Endothelial cell of umbilical vein (primary cell): ENCODE results near the gene PHKG2. TPM values are rescaled to one million over a fixed set of nuclear protein-coding genes. Genes with fewer than 3 reads are reported as not detected.

Source experiments
- BruUV-seq: library from RNA; stranded (reverse); fragments of 400-500 nt; replicated peaks from 2 replicates; lab custom pipeline; 2021; lab: Mats Ljungman, UMichigan
- CTCF ChIA-PET: fragments of 300-600, 350-600 bp; sonication (Branson Sonifier 250); formaldehyde crosslinking; loops from one replicate; lab custom pipeline; 2021; ENCODE audit warnings: antibody characterized with exemption, inconsistent platforms; lab: Charles Lee
- POLR2A ChIA-PET: fragments of 300-600, 350-600 bp; sonication (Branson Sonifier 250); formaldehyde crosslinking; loops from one replicate; lab custom pipeline; 2021; ENCODE audit warnings: antibody characterized with exemption, inconsistent platforms; lab: Charles Lee
- DNase-seq: peaks from one replicate; pipeline ENCODE4 v3.0.0-alpha.2; 2011; ENCODE audit warnings: low read depth, low spot score
- FAIRE-seq: peaks from 2 replicates; lab custom pipeline; 2011; peaks lifted over from hg19 to GRCh38; lab: Jason Lieb, UNC
- H2AFZ ChIP-seq: 2 replicates; pipeline ENCODE4 v1.6.0; 2012; ENCODE audit warnings: low read depth, low read length, control low read depth, inconsistent platforms
- H3K27ac ChIP-seq: 2 replicates; pipeline ENCODE4 v1.5.1; 2011; ENCODE audit warnings: low read depth, mild to moderate bottlenecking, control low read depth, low read length, moderate library complexity; ENCODE audit not compliant: insufficient read depth
- H3K27me3 ChIP-seq, 2 experiments: 2 replicates each; pipeline versions ENCODE4 v1.6.0 to v1.6.1; 2011; ENCODE audit warnings: low read length in 2 of 2, mixed read lengths in 1 of 2; ENCODE audit not compliant: control insufficient read depth in 2 of 2, insufficient read depth in 2 of 2
- H3K36me3 ChIP-seq, 2 experiments: 2 replicates in 1 of 2; 3 replicates in 1 of 2; pipeline ENCODE4 v1.5.1; 2011; ENCODE audit warnings: low read length in 2 of 2, mild to moderate bottlenecking in 1 of 2, moderate library complexity in 1 of 2; ENCODE audit not compliant: control insufficient read depth in 2 of 2, insufficient read depth in 2 of 2; ENCODE audit errors: extremely low read depth in 1 of 2
- H3K4me1 ChIP-seq: 3 replicates; pipeline ENCODE4 v1.5.1; 2011; ENCODE audit warnings: mild to moderate bottlenecking, low read length; ENCODE audit not compliant: control insufficient read depth, insufficient read depth; ENCODE audit errors: extremely low read depth
- H3K4me2 ChIP-seq: 2 replicates; pipeline ENCODE4 v1.6.1; 2011; ENCODE audit warnings: low read length, control low read depth, mixed read lengths; ENCODE audit not compliant: insufficient read depth
- H3K4me3 ChIP-seq, 3 experiments: fragments of 200-600 bp in 1 of 3; sonication (generic), shearing (Covaris generic) in 1 of 3; replicated peaks in 1 of 3; 2 replicates each; pipeline ENCODE4 v1.5.1; 2011 to 2016; ENCODE audit warnings: control low read depth in 3 of 3, low read length in 3 of 3, mild to moderate bottlenecking in 2 of 3, inconsistent platforms in 1 of 3, low read depth in 1 of 3, moderate library complexity in 1 of 3; ENCODE audit not compliant: insufficient read depth in 1 of 3
- H3K79me2 ChIP-seq: 2 replicates; pipeline ENCODE4 v1.6.0; 2012; ENCODE audit warnings: low read length, inconsistent platforms; ENCODE audit not compliant: control insufficient read depth, insufficient read depth
- H3K9ac ChIP-seq: replicated peaks from 2 replicates; pipeline ENCODE3; 2011; ENCODE audit warnings: low read length, control low read depth; ENCODE audit not compliant: insufficient read depth; ENCODE audit errors: extremely low read depth
- H3K9me1 ChIP-seq: replicated peaks from 3 replicates; pipeline ENCODE4 v1.6.0; 2011; ENCODE audit warnings: mild to moderate bottlenecking, low read length; ENCODE audit not compliant: control insufficient read depth, insufficient read depth; ENCODE audit errors: extremely low read depth
- H3K9me3 ChIP-seq: replicated peaks from 2 replicates; pipeline ENCODE4 v1.5.1; 2012; ENCODE audit warnings: low read length, inconsistent platforms; ENCODE audit not compliant: control insufficient read depth, insufficient read depth
- H4K20me1 ChIP-seq: replicated peaks from 2 replicates; pipeline ENCODE3; 2011; ENCODE audit warnings: mild to moderate bottlenecking, low read length; ENCODE audit not compliant: control insufficient read depth, insufficient read depth; ENCODE audit errors: extremely low read depth
- CTCF ChIP-seq, 2 donors: IDR thresholded peaks; 1 replicate in 1 of 2; 2 replicates in 1 of 2; pipeline ENCODE4 v1.5.1; 2011; ENCODE audit warnings: low read length in 2 of 2, mild to moderate bottlenecking in 2 of 2, moderate library complexity in 2 of 2, control low read depth in 1 of 2, inconsistent platforms in 1 of 2, low read depth in 1 of 2; ENCODE audit not compliant: insufficient read depth in 1 of 2; ENCODE audit errors: extremely low read depth in 1 of 2
- EZH2 ChIP-seq: IDR thresholded peaks from 2 replicates; pipeline ENCODE4 v1.6.1; 2012; ENCODE audit warnings: borderline replicate concordance, low read depth, mild to moderate bottlenecking, moderate library complexity, low read length, inconsistent platforms; ENCODE audit not compliant: severe bottlenecking
- FOS ChIP-seq: IDR thresholded peaks from 2 replicates; pipeline ENCODE4 v1.6.1; 2011; ENCODE audit warnings: mild to moderate bottlenecking, low read length, moderate library complexity, borderline replicate concordance; ENCODE audit not compliant: insufficient read depth
- GATA2 ChIP-seq: IDR thresholded peaks from 2 replicates; pipeline ENCODE4 v1.7.0; 2011; ENCODE audit warnings: low read depth, mild to moderate bottlenecking, moderate library complexity, mixed read lengths, low read length; ENCODE audit not compliant: insufficient read length, insufficient read depth
- JUN ChIP-seq: IDR thresholded peaks from 2 replicates; pipeline ENCODE4 v1.6.1; 2011; ENCODE audit warnings: borderline replicate concordance, low read depth; ENCODE audit not compliant: insufficient read length, insufficient read depth
- MAX ChIP-seq: IDR thresholded peaks from 2 replicates; pipeline ENCODE4 v1.6.1; 2011; ENCODE audit not compliant: insufficient read depth, insufficient read length
- MYC ChIP-seq: IDR thresholded peaks from one replicate; pipeline ENCODE4 v1.6.1; 2011; ENCODE audit warnings: mild to moderate bottlenecking, low read depth, low read length
- POLR2A ChIP-seq: IDR thresholded peaks from 2 replicates; pipeline ENCODE4 v1.6.1; 2012; ENCODE audit warnings: low read depth, mild to moderate bottlenecking, control low read depth, low read length
- POLR2AphosphoS5 ChIP-seq: IDR thresholded peaks from 2 replicates; pipeline ENCODE4 v1.6.1; 2012; ENCODE audit warnings: low read depth, mild to moderate bottlenecking, control low read depth, low read length, moderate library complexity; ENCODE audit not compliant: insufficient read depth
- dilution Hi-C: fragments of 300-500 bp; cut with MboI; formaldehyde crosslinking; loops from one replicate; pipeline ENCODE4 v1.15.0; 2019; ENCODE audit warnings: low sequenced_read_pairs; ENCODE audit not compliant: extremely low pct_ligation_motif_present
- intact Hi-C: fragments of 100-400 bp; cut with micrococcal nuclease; formaldehyde crosslinking; loops from one replicate; pipeline ENCODE4 v1.10.0; 2022
- polyA plus RNA-seq, 4 experiments: library from polyadenylated mRNA; depleted of rRNA in 3 of 4; stranded (reverse) in 3 of 4; unstranded in 1 of 4; fragments of >200 nt; gene quantifications; 2 replicates each; pipeline versions ENCODE4 v1.2.1 to v1.2.3, GENCODE V29; 2011 to 2012; ENCODE audit warnings: missing spikeins in 1 of 4
- total RNA-seq: library from RNA; stranded (reverse); gene quantifications from 2 replicates; pipeline ENCODE4 v1.2.3, GENCODE V29; 2021

Gene PHKG2
- total and polyA plus RNA-seq, 2 donors (not counting 3 experiments of a cell fraction or from before 2014, with no cell fraction given) = 33.0 to 48.8 TPM

- Histone ChIP-seq H3K36me3 (peaks cover 56 to 63% of the 10 kb centered on the region in 2 experiments), H3K79me2 (peaks cover 6% of the 10 kb centered on the region), H4K20me1 (no peaks in the 10 kb centered on the region), H3K27ac (no peak overlapping the region), H3K4me2 (no peak overlapping the region), H3K9ac (no peak overlapping the region), H3K9me1 (no peaks in the 10 kb centered on the region), H3K4me1 (no peaks in the 10 kb centered on the region), H2AFZ (no peak overlapping the region), H3K4me3 (no peak overlapping the region), H3K27me3 (no peaks in the 10 kb centered on the region), H3K9me3 (no peaks in the 10 kb centered on the region)
- FAIRE-seq (no peak), DNase-seq (no peak)
- TF ChIP-seq POLR2AphosphoS5 (no peak), MYC (no peak), JUN (no peak), EZH2 (no peak), FOS (no peak), MAX (no peak), GATA2 (no peak), POLR2A (no peak), CTCF (IDR thresholded peaks at IDR 0.05; ENCODE audit: extremely low read depth in 1 of 2, insufficient read depth in 1 of 2, low read depth in 1 of 2, low read length in 2 of 2) (no peak)
- ChIA-PET CTCF (interaction anchor here (1.6 kb wide), 1 partner anchor 23 kb away, joined by 3 read pairs; no protein-coding TSS in a partner anchor), POLR2A (interaction anchor here (0.5 kb wide), 1 partner anchor 32 kb away, joined by 4 read pairs; no protein-coding TSS in a partner anchor)
- BruUV-seq = no TSS peak
- dilution Hi-C loops = no loop called here
- intact Hi-C loops = no loop called here
Observed at GRCh38 chr16:30724641-30725417, 23.4 kb upstream of the PHKG2 start.
